SH-SY5Y (cell line): Measurements from ENCODE around the gene UVRAG.

ENCODE experiments used
- GATA2 ChIP-seq: IDR thresholded peaks from 2 replicates; pipeline ENCODE4 v1.6.1; 2011; ENCODE audit warnings: mild to moderate bottlenecking, low read depth, low read length
- GATA3 ChIP-seq: IDR thresholded peaks from 2 replicates; pipeline ENCODE4 v1.6.1; 2011; ENCODE audit warnings: low read depth, mild to moderate bottlenecking, low read length, moderate library complexity

DNA sequence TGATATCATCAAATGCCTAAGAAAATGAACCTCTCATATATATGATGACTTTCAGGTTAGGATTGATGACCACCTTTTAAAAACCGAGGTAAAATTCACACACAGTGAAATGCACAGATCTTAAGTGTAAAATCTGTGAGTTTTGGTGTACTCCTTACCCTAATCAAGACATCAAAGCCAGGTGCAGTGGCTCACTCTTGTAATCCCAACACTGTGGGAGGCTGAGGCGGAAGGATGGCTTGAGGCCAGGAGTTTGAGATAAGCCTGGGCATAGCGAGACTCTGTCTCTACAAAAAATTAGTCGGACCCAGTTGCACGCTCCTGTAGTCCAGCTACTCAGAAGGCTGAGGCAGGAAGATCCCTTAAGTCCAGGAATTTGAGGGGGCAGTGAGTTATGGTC is 140.4 kb downstream of the UVRAG start:
- TF ChIP-seq GATA2: no peak
- TF ChIP-seq GATA3: no peak
